Breast epithelium (tissue), 4 donors: Measurements from ENCODE around the gene ADD1. TPM values are rescaled to one million over a fixed set of nuclear protein-coding genes. Genes with fewer than 3 reads are reported as not detected.

Source experiments
- DNase-seq, 2 donors: peaks; one replicate each; pipeline ENCODE4 v3.0.0-alpha.2; 2019; ENCODE audit warnings: low spot score in 2 of 2
- H3K27ac ChIP-seq, 2 donors: fragments of 200-600 bp; sonication (generic) in 1 of 2; one replicate each; pipeline ENCODE4 v1.5.1; 2016 to 2019; ENCODE audit warnings: mild to moderate bottlenecking in 1 of 2
- H3K27me3 ChIP-seq, 2 donors: fragments of 200-600 bp; sonication (generic) in 1 of 2; one replicate each; pipeline versions ENCODE4 v1.5.1 to v1.6.0; 2017 to 2019; ENCODE audit warnings: control low read depth in 1 of 2, mild to moderate bottlenecking in 1 of 2
- H3K36me3 ChIP-seq: fragments of 200-600 bp; one replicate; pipeline ENCODE4 v1.5.1; 2019
- H3K4me1 ChIP-seq, 2 donors: fragments of 200-600 bp; sonication (generic); one replicate each; pipeline ENCODE4 v1.5.1; 2016 to 2019; ENCODE audit warnings: control low read depth in 1 of 2
- H3K4me3 ChIP-seq, 3 donors: fragments of 200-600 bp; sonication (generic); 1 replicate in 2 of 3; 2 replicates in 1 of 3; pipeline ENCODE4 v1.5.1; 2016 to 2019; ENCODE audit warnings: mild to moderate bottlenecking in 3 of 3, moderate library complexity in 2 of 3
- H3K9me3 ChIP-seq, 2 donors: fragments of 200-600 bp; sonication (generic) in 1 of 2; one replicate each; pipeline ENCODE4 v1.5.1; 2016 to 2019; ENCODE audit warnings: control low read depth in 1 of 2
- POLR2A ChIP-seq: fragments of 450-650 bp; IDR thresholded peaks from one replicate; pipeline ENCODE4 v1.6.1; 2016; ENCODE audit warnings: antibody characterized with exemption, mild to moderate bottlenecking, moderate library complexity
- POLR2AphosphoS5 ChIP-seq, 3 donors: sonication (generic); formaldehyde crosslinking; IDR thresholded peaks; one replicate each; pipeline ENCODE4 v1.6.1; 2017; ENCODE audit warnings: antibody characterized with exemption in 3 of 3
- intact Hi-C: fragments of 100-400 bp; cut with DNase I; formaldehyde crosslinking; loops from one replicate; pipeline ENCODE4 v1.15.1; 2023; ENCODE audit warnings: low total_unique reads
- total RNA-seq, 3 donors: library from RNA; depleted of rRNA; stranded (reverse); fragments of >200 nt; gene quantifications; one replicate each; pipeline ENCODE4 v1.1.0, GENCODE V29; 2016
- TF ChIP-seq, protein P1 (sequence below), 3 donors: fragments of 450-650 bp; IDR thresholded peaks; one replicate each; pipeline ENCODE4 v1.5.1; 2016 to 2017; ENCODE audit warnings: antibody characterized with exemption in 3 of 3, mild to moderate bottlenecking in 3 of 3, moderate library complexity in 3 of 3

The ADD1 gene
- total RNA-seq, 3 donors from 2014 or later: 161 to 193 (median 181) TPM

DNA sequence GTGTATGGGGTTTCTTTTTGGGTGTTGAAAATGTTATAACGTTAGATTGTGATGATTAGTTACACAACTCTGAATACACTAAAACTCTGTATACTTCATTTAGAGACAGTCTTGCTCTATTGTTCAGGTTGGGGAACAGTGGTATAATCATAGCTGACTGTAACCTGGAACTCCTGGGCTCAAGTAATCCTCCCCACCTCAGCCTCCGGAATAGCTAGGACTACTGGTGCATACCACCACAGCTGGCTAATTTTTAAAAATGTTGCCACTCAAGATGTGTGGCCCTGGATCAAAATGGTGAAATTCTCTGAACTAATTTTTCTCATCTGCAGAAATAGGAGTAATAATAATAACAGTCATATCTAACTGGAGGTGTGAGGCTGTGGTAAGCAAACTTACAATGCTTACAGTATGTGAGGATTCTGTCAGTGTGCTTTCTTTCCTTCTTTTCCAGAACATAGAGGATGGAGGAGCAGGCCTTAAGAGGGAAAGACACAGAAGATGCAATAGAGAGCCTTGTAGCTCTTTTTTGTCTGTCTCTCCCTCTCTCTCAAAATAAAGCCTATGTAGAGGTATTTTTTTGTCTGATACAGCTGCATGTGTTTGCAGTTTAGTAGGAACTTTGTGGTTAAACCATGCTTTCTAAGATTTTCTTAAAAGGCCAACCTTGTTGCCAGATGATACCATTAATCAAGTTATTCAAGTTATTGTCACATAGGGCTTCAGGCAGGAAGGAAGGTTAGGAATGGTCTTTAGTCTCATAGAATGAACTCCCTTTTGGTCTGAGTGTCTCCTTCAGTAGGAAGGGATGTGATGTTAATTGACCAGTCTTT, 7.5 kb downstream of the ADD1 start:
- no peak overlapping the region for H3K27ac ChIP-seq
- no peaks in the 10 kb centered on the region for H3K36me3 ChIP-seq
- no peaks in the 10 kb centered on the region for H3K9me3 ChIP-seq
- DNase-seq: no peak
- no peaks in the 10 kb centered on the region for H3K27me3 ChIP-seq
- TF ChIP-seq POLR2A (no peak), POLR2AphosphoS5 (IDR thresholded peaks at IDR 0.05) (no peak)
- TF ChIP-seq, protein P1, sequence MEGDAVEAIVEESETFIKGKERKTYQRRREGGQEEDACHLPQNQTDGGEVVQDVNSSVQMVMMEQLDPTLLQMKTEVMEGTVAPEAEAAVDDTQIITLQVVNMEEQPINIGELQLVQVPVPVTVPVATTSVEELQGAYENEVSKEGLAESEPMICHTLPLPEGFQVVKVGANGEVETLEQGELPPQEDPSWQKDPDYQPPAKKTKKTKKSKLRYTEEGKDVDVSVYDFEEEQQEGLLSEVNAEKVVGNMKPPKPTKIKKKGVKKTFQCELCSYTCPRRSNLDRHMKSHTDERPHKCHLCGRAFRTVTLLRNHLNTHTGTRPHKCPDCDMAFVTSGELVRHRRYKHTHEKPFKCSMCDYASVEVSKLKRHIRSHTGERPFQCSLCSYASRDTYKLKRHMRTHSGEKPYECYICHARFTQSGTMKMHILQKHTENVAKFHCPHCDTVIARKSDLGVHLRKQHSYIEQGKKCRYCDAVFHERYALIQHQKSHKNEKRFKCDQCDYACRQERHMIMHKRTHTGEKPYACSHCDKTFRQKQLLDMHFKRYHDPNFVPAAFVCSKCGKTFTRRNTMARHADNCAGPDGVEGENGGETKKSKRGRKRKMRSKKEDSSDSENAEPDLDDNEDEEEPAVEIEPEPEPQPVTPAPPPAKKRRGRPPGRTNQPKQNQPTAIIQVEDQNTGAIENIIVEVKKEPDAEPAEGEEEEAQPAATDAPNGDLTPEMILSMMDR (IDR thresholded peaks at IDR 0.05): no peak
- H3K4me3 ChIP-seq: no peak overlapping the region
- peaks cover 0 to 5% of the 10 kb centered on the region in 2 donors for H3K4me1 ChIP-seq
- intact Hi-C loops: no loop called here

DNA sequence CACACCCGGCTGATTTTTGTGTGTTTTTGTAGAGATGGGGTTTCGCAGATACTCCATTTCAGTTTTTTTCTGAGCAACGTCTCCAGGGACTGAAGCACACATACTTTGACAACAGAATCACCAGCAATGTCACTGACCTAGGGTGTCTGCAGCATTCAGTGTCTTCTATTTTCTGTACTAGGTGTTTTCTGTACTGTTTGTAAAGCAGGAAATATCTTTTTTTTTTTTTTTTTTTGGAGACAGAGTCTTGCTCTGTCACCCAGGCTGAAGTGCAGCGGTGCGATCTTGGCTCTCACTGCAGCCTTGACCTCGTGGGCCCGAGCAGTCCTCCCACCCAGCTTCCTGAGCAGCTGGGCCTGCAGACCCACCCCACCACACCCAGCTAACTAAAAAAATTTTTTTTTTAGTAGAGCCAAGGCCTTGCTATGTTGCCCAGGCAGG, 8.9 kb downstream of the ADD1 start:
- Histone ChIP-seq H3K9me3 (no peaks in the 10 kb centered on the region), H3K27ac (no peak overlapping the region), H3K36me3 (no peaks in the 10 kb centered on the region), H3K4me3 (no peak overlapping the region), H3K27me3 (no peaks in the 10 kb centered on the region), H3K4me1 (peaks cover 0 to 5% of the 10 kb centered on the region in 2 donors)
- no peak for DNase-seq
- intact Hi-C loops: no loop called here
- TF ChIP-seq, protein P1 (IDR thresholded peaks at IDR 0.05): no peak
- TF ChIP-seq POLR2AphosphoS5 (IDR thresholded peaks at IDR 0.05): no peak

DNA sequence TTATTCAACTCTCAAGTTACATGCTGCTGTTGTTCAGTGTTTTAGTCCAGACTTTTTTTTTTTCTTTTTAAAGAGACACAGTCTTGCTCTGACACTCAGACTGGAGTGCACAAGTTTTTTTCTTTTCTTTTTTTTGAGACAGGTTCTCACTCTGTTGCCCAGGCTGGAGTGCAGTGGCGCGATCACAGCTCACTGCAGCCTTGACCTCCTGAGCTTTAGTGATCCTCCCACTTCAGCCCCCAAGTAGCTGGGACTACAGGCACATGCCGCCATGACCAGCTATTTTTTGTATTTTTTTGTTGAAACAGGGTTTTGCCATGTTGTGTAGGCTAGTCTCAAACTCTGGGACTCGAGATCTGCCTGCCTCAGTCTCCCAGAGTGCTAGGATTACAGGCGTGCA, 11.9 kb downstream of the ADD1 start:
- intact Hi-C loops: no loop called here
- no peaks in the 10 kb centered on the region for H3K27me3 ChIP-seq
- H3K4me1 ChIP-seq: peaks cover 0 to 5% of the 10 kb centered on the region in 2 donors
- H3K36me3 ChIP-seq: no peaks in the 10 kb centered on the region
- TF ChIP-seq POLR2A (no peak), POLR2AphosphoS5 (IDR thresholded peaks at IDR 0.05) (no peak)
- TF ChIP-seq, protein P1 (IDR thresholded peaks at IDR 0.05): no peak
- no peaks in the 10 kb centered on the region for H3K9me3 ChIP-seq
- H3K27ac ChIP-seq: no peak overlapping the region
- no peak for DNase-seq
- no peak overlapping the region for H3K4me3 ChIP-seq

DNA sequence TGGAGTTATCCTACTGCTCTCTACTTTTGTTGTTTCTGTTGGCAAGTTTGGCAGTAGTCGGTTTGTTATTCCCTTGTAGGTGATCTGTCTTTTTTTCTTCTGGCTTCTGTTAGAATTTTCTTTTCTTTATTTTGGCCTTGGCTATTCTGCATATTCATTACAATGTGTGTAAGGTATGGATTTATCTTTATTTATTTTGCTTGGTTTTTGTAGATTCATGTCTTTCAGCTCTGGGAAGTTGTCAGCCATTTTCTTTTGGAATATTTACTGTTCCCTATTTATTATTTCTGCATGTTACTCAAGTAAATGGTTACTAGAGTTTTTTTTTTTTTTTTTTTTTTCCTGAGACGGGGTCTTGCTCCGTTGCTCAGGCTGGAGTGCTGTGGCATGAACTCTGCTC, 12.6 kb downstream of the ADD1 start:
- Histone ChIP-seq H3K27ac (no peak overlapping the region), H3K27me3 (no peaks in the 10 kb centered on the region), H3K36me3 (no peaks in the 10 kb centered on the region), H3K4me3 (no peak overlapping the region), H3K4me1 (peaks cover 0 to 6% of the 10 kb centered on the region in 2 donors), H3K9me3 (no peaks in the 10 kb centered on the region)
- intact Hi-C loops: no loop called here
- TF ChIP-seq POLR2A: no peak
- TF ChIP-seq, protein P1 (IDR thresholded peaks at IDR 0.05): no peak
- no peak for TF ChIP-seq POLR2AphosphoS5 (IDR thresholded peaks at IDR 0.05)
- no peak for DNase-seq

DNA sequence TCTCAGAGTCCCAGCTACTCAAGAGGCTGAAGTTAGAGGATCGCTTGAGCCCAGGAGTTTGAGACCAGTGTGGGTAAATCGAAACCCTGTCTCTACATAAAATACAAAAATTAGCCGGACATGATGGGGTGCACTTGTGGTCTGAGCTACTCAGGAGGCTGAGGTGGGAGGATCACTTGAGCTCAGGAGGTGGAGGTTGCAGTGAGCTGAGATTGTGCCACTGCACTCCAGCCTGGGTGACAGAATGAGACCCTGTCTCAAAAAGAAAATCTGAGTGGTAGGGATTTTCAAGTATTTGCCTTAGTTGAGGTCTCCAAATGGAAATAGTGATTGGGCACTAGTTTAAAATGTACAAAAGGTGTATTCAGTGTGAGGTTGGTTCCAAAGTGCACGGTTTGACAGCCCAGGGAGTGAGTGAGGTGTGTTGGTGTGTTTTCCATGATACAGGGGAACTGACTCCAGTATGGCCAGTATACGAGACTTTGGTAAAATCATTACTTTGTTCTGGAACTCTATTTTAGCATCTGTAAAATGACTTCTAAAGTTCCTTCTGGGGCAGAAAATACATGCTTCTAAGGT, 13.8 kb downstream of the ADD1 start:
- H3K9me3 ChIP-seq: no peaks in the 10 kb centered on the region
- H3K4me3 ChIP-seq: no peak overlapping the region
- TF ChIP-seq, protein P1 (IDR thresholded peaks at IDR 0.05): no peak
- TF ChIP-seq POLR2AphosphoS5 (IDR thresholded peaks at IDR 0.05) (no peak), POLR2A (no peak)
- H3K27ac ChIP-seq: no peak overlapping the region
- intact Hi-C loops: no loop called here
- DNase-seq: no peak
- H3K27me3 ChIP-seq: no peaks in the 10 kb centered on the region
- peaks cover 3 to 12% of the 10 kb centered on the region in 2 donors for H3K4me1 ChIP-seq
- H3K36me3 ChIP-seq: no peaks in the 10 kb centered on the region
